ENCODE results near the gene NPHP4. TPM values are rescaled to one million over a fixed set of nuclear protein-coding genes. Genes with fewer than 3 reads are reported as not detected.

Gene NPHP4
- total RNA-seq, 1 donor from 2014 or later = 16.1 TPM

DNA sequence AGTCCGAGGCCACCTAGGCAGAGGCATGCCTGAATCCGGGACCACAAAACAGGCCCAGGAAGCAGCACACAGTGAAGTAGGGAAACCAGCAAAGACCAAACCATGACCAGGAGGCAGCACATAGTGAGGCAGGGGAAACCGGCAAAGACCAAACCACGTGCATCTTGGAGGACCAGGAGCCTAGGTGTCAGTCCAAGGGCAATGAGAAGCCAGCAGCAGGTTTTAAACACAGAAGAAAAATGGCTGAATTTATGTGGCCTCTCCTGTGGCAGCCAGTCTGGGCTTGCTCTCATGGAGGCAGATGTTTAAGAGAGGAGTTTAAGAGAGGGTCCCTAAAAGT, 42.5 kb downstream of the NPHP4 start:
- no peak overlapping the region for H3K4me3 ChIP-seq
- H3K9me3 ChIP-seq = no peaks in the 10 kb centered on the region
- DNase-seq = no peak
- H3K27ac ChIP-seq = no peak overlapping the region
- peaks cover 58% of the 10 kb centered on the region for H3K36me3 ChIP-seq
- H3K4me1 ChIP-seq = no peaks in the 10 kb centered on the region
- intact Hi-C loops (cut with DNase I) = no loop called here
- H3K27me3 ChIP-seq (ENCODE audit: low read depth) = no peaks in the 10 kb centered on the region
- TF ChIP-seq, protein P1, sequence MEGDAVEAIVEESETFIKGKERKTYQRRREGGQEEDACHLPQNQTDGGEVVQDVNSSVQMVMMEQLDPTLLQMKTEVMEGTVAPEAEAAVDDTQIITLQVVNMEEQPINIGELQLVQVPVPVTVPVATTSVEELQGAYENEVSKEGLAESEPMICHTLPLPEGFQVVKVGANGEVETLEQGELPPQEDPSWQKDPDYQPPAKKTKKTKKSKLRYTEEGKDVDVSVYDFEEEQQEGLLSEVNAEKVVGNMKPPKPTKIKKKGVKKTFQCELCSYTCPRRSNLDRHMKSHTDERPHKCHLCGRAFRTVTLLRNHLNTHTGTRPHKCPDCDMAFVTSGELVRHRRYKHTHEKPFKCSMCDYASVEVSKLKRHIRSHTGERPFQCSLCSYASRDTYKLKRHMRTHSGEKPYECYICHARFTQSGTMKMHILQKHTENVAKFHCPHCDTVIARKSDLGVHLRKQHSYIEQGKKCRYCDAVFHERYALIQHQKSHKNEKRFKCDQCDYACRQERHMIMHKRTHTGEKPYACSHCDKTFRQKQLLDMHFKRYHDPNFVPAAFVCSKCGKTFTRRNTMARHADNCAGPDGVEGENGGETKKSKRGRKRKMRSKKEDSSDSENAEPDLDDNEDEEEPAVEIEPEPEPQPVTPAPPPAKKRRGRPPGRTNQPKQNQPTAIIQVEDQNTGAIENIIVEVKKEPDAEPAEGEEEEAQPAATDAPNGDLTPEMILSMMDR (IDR thresholded peaks at IDR 0.05) = no peak
- no peak for ATAC-seq

DNA sequence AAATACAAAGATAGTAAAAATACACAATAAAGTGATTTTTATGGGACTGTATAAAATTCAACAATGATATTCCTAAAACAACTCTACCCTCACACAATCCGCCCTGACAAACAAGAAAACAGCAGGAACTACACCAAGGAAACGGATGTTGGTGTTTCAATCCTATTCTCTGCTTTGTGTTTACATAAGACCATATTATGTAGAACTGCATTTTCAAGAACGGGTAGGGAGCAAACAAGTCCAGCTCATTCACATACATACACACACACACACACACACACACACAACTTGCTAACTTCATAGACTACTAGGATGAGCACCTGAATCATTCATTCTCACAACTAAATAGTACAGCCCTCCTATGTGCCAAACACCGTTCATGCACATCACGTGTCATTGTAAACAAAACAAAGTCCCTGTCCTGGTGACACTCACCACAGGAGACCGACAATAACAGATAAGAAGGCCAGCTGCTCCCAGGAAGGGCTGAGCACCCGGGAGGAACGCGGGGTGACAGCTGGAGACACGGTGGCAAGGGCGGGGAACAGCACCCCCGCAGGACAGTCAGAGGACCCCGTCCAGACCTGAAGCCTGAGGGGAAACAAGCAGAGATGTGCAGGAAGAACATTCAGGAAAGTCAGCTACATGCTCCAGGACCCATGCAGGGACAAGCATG, 43.0 kb downstream of the NPHP4 start:
- TF ChIP-seq, protein P1 (IDR thresholded peaks at IDR 0.05) = no peak
- no peaks in the 10 kb centered on the region for H3K9me3 ChIP-seq

DNA sequence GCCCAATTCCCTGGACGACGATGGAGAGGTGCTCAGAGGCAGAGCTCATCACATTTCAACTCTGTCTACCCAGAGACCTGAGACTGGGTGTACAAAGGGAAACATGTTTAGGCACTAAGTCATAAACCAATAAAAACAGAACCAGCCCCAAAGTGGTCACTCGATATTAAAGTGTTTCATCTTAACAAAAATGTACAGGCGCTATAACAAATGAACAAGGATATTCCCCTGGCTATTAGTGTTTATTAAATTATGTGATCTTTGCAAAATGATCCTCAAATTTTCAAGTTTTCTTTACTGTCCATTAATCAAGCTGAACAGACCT, 43.6 kb downstream of the NPHP4 start:
- no peak for ATAC-seq
- no peaks in the 10 kb centered on the region for H3K9me3 ChIP-seq
- no peak for DNase-seq
- no peak overlapping the region for H3K4me3 ChIP-seq
- H3K27me3 ChIP-seq (ENCODE audit: low read depth) = no peaks in the 10 kb centered on the region
- TF ChIP-seq, protein P1 (IDR thresholded peaks at IDR 0.05) = no peak
- intact Hi-C loops (cut with DNase I) = no loop called here
- H3K27ac ChIP-seq = no peak overlapping the region
- peaks cover 59% of the 10 kb centered on the region for H3K36me3 ChIP-seq
- H3K4me1 ChIP-seq = no peaks in the 10 kb centered on the region

More for the DNA sequence above, 43.0 kb downstream of the NPHP4 start:
- DNase-seq = no peak
- Histone ChIP-seq H3K4me1 (no peaks in the 10 kb centered on the region), H3K27ac (no peak overlapping the region), H3K36me3 (peaks cover 57% of the 10 kb centered on the region), H3K4me3 (no peak overlapping the region), H3K27me3 (ENCODE audit: low read depth) (no peaks in the 10 kb centered on the region)
- ATAC-seq = no peak
- intact Hi-C loops (cut with DNase I) = no loop called here

DNA sequence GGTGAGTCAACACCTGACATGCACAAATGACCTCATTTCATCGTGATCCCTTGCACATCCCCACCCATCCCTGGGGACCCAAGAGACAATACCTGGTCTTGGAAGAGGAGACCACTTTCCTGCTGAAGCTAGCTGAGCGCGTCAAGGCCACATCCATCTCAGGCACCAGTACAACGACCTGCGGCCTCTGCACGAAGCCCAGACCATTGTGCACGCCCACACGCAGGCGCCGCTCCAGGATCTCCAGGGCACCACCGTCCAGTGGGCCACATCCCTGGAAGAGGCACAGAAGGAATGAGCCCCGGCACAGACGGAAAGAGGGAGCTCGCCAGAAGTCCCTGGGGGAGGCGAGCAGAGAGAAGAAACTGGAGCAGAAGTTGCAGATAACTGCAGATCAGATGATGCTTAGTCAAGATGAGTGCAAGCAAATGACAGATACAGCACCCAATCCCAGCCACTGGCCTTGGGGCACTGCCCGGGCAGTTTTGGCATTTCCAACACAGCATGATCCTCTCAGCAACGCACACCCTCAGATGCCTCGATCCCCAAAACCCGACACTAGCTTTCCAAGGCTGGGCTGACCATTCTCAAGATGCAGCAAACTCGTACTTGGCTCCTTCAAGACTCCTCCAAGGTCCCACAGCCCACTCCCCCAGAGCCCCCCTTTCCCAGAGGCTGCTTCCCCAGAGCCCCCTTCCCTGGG, 44.1 kb downstream of the NPHP4 start:
- Histone ChIP-seq H3K27ac (no peak overlapping the region), H3K27me3 (ENCODE audit: low read depth) (no peaks in the 10 kb centered on the region), H3K36me3 (peaks cover 55% of the 10 kb centered on the region), H3K4me3 (no peak overlapping the region), H3K4me1 (no peaks in the 10 kb centered on the region), H3K9me3 (no peaks in the 10 kb centered on the region)
- no peak for DNase-seq
- intact Hi-C loops (cut with DNase I) = no loop called here
- TF ChIP-seq, protein P1 (IDR thresholded peaks at IDR 0.05) = no peak
- no peak for ATAC-seq

DNA sequence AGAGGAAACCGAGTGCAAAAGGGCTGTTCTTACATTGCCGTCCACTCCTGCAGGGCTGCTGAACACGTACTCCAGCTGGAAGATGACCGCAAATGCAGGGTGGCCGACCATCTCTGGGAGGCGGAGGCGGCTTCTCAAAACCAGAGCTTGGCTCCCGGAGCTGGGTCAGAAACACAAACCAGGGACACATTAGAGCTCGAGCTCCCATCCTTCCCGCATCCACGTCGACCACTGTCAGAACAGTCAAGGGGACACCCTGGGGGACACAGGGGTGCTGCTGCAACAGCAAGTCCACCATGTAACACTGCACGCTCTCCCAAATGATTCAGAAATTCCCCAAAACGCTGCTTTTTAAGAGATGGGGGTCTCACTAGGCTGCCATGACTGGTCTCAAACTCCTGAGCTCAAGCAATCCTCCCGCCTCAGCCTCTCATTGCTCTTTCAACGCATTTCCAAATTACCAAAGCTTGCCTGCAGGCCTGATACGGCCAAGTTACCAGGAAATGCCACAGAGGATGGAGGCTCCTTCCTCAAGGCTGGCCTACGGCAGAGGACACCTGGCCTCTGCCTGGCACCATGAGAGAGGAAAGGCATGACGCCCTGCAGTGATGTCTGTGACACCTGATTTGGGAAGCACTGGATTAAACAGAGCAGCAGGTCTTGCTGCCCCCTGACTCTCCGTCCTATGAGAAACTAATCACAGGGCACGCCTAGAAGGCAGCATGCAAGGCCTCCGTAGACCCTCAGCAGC, 45.0 kb downstream of the NPHP4 start:
- ATAC-seq (no peak), DNase-seq (no peak)
- TF ChIP-seq, protein P1 (IDR thresholded peaks at IDR 0.05) = no peak
- peaks cover 58% of the 10 kb centered on the region for H3K36me3 ChIP-seq
- no peaks in the 10 kb centered on the region for H3K27me3 ChIP-seq (ENCODE audit: low read depth)
- H3K9me3 ChIP-seq = no peaks in the 10 kb centered on the region
- intact Hi-C loops (cut with DNase I) = no loop called here
- H3K27ac ChIP-seq = no peak overlapping the region
- no peaks in the 10 kb centered on the region for H3K4me1 ChIP-seq
- H3K4me3 ChIP-seq = no peak overlapping the region
